HG02970 (cell line): ENCODE data around the gene ERCC6.

Experiments
- ATAC-seq: cut with Tn5 transposase; IDR thresholded peaks from one replicate; pipeline ENCODE4 v1.9.1; 2021; ENCODE audit warnings: mild to moderate bottlenecking, moderate library complexity, moderate number of reproducible peaks; ENCODE audit not compliant: unreplicated experiment, low FRiP score

ERCC6 gene

DNA sequence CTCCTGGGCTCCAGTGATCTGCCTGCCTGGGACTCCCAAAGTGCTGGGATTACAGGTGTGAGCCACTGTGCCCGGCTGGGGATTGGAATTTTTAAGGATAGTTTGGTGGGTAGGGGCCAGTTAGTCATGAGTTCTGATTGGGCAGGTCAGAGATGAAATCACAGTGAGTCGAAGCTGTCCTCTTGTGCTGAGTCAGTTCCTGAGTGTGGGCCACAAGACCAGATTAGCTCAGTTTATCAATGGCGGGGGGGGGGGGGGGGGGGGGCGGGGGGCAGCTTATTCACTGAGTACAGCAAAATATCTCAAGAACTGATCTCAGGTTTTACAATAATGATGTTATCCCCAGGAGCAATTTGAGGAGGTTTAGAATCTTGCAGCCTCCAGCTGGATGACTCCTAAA lies 11.6 kb upstream of the ERCC6 start:
- no peak for ATAC-seq

DNA sequence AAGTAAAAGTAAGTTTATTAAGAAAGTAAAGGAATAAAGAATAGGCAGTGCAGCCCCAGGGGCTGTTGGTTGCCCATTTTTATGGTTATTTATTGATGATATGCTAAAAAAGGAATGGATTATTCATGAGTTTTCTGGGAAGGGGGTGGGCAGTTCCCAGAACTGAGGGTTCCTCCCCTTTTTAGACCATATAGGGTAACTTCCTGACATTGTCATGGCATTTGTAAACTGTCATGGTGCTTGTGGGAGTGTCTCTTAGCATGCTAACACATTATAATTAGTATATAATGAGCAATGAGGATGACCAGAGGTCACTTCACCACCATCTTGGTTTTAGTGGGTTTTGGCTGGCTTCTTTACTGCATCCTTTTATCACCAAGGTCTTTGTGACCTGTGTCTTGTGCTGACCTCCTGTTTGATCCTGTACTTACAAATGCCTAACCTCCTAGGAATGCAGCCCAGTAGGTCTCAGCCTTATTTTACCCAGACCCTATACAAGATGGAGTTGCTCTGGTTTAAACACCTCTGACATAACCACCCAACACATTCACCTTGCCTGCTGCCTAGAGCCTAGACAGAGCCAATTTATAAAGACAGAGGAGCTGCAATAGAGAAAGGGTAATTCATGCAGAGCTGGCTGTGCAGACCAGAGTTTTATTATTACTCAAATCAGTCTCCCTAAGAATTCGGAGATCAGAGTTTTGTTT lies 10.9 kb upstream of the ERCC6 start:
- no peak for ATAC-seq

GRCh38 chr10:49543604-49544003 lies 4.7 kb upstream of the ERCC6 start:
- no peak for ATAC-seq

GRCh38 chr10:49542353-49542752 lies 3.4 kb upstream of the ERCC6 start:
- ATAC-seq = no peak

DNA sequence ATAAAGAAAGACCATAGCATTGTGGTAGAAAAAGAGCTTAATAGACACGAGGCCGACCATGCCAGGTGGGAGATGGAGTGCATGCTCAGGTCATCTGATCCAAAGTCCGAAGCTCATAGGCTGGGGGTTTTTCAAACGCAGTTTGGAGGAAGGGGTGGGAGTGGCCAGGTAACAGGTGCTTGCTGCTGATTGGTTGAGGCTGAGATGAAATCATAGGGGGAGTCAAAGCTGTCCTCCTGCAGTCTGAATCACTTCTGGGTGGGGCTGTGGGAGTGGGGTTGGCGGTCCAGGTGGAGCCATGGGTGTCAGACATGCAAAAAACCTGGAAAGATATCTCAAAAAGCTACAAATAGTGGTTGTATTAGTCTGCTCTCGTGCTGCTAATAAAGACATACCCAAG lies 2.8 kb upstream of the ERCC6 start:
- ATAC-seq = no peak

- no peak for ATAC-seq
Observed at GRCh38 chr10:49540056-49540797, 1.3 kb upstream of the ERCC6 start.

- peak; percentile 10 for ATAC-seq
Observed at GRCh38 chr10:49539320-49539885, 482 bp upstream of the ERCC6 start.

GRCh38 chr10:49534670-49535381 lies 4.1 kb downstream of the ERCC6 start:
- peak; percentile 40 for ATAC-seq

GRCh38 chr10:49532461-49532860 lies 6.5 kb downstream of the ERCC6 start:
- no peak for ATAC-seq

- no peak for ATAC-seq
Observed at GRCh38 chr10:49528977-49529506, 9.9 kb downstream of the ERCC6 start.

DNA sequence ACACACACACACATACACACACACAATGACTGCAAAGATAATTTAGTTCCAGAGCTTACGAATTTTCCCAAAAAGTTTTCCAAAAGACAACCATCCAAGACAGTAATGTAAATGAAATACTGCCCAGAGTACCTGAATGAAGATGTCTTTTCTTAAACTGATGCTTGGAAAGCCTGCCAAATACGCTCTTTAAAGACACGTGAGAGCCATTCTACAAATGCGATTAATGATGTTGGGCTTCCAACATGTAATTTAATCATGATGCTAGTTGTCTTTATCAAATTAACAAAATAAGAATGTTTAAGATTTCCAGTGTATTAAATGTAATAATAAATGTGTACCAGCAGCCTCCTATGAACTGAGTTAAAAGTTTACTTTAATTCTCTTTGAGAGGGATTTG lies 11.1 kb downstream of the ERCC6 start:
- no peak for ATAC-seq

DNA sequence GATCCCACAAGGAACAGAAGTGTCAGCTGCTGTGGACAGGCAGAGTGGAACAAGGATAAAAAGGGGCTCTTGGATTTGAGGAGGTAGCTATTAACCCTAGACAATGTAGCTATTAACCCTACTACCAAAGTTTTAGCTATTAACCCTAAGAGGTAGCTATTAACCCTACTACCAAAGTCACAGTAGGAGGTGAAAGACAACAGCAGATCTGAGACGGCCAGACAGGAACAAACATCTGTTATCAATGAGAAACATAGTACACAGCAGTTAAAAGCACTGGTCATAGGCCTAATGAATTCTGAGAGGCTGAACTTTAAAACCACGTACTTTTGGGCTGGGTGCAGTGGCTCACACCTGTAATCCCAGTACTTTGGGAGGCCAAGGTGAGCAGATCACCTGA lies 11.9 kb downstream of the ERCC6 start:
- ATAC-seq = no peak

- no peak for ATAC-seq
Observed at GRCh38 chr10:49526619-49527018, 12.3 kb downstream of the ERCC6 start.

GRCh38 chr10:49524496-49524895 lies 14.4 kb downstream of the ERCC6 start:
- ATAC-seq = no peak

- no peak for ATAC-seq
Observed at GRCh38 chr10:49523301-49523700, 15.6 kb downstream of the ERCC6 start.

- no peak for ATAC-seq
Observed at GRCh38 chr10:49521062-49521461, 17.9 kb downstream of the ERCC6 start.

GRCh38 chr10:49520122-49520775 lies 18.7 kb downstream of the ERCC6 start:
- ATAC-seq = no peak

- no peak for ATAC-seq
Observed at GRCh38 chr10:49519717-49520116, 19.2 kb downstream of the ERCC6 start.

DNA sequence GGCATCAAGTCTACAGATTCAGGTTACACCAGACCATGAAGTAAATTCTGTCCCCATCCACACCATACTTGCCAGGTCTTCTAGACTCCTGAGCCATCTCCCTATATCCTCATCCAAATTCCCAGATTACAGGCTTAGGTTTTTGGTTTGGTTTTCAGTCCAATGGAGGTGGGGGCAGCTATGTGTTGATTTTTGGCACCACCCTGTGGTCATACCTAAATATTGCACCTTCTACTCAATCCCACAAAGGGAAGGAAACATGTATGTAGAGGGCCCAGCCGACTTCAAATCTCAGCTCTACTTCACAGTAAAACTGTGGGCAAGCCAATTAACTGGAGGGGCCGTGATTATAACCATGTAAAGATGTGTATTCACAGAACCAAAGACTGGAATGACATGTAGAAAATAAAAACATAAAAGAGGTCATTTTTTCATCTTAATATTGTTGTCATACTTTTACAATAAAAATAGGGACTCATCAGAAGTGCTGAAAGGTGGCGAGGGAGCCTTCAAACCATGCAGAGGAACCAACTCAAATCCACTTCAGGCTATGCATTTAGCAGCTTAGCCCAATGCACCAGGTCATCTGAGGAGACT lies 19.8 kb downstream of the ERCC6 start:
- no peak for ATAC-seq

- no peak for ATAC-seq
Observed at GRCh38 chr10:49518566-49518965, 20.4 kb downstream of the ERCC6 start.
